Stimulated activated CD8-positive, alpha-beta memory T cell treated with anti-CD3 and anti-CD28 coated beads, Interleukin-7, amount 100 ng/mL, for 24 hours (primary cell): Measurements from ENCODE around the gene SIM1.

ENCODE experiments used
- DNase-seq: peaks from one replicate; pipeline ENCODE4 v3.0.0-alpha.2; 2020; ENCODE audit warnings: low read depth

SIM1 gene, protein sequence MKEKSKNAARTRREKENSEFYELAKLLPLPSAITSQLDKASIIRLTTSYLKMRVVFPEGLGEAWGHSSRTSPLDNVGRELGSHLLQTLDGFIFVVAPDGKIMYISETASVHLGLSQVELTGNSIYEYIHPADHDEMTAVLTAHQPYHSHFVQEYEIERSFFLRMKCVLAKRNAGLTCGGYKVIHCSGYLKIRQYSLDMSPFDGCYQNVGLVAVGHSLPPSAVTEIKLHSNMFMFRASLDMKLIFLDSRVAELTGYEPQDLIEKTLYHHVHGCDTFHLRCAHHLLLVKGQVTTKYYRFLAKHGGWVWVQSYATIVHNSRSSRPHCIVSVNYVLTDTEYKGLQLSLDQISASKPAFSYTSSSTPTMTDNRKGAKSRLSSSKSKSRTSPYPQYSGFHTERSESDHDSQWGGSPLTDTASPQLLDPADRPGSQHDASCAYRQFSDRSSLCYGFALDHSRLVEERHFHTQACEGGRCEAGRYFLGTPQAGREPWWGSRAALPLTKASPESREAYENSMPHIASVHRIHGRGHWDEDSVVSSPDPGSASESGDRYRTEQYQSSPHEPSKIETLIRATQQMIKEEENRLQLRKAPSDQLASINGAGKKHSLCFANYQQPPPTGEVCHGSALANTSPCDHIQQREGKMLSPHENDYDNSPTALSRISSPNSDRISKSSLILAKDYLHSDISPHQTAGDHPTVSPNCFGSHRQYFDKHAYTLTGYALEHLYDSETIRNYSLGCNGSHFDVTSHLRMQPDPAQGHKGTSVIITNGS

DNA sequence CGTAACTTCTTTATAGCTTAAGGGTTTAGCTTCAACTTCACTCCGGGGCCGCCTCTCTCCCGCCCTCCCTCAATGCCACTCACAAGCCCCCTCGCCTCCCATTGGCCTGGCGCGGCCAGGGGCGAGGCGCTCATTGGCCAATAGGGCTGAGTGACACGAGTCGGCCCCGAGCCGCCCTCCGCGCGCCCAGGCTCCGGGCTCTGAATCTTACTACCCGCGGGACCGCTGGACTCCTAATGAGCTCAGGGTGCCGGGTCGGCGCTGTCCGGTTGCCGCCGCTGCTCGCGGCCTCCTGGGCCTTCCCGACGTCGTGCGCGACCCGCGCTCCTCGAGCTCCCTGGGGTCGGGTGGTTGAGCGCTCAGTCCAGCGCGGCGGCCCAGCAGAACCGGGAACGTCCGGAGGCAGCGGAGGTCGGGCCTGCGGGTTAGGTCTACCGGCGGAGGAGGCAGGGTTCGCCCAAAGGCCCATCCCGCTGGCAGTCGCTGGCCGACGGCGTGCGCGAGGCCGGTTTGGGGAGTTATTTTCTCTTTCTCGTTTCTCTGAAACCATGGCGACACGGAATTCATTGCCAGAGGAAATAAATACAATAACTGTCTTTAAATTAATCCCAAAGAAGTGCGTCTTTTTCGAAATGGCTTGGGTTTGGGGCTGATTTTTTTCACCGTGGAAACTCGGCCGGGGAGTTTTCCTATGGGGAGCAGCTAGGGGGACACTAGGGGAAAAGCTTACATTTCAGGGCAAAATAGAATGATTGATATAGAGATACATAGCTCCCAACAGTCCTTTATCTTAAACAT is at the start of gene SIM1:
TSS of gene SIM1 (minus strand) at position 19 of the 798 bp plus-strand sequence. CDS start 1,453 bp downstream, outside the sequence.
- DNase-seq = no peak

DNA sequence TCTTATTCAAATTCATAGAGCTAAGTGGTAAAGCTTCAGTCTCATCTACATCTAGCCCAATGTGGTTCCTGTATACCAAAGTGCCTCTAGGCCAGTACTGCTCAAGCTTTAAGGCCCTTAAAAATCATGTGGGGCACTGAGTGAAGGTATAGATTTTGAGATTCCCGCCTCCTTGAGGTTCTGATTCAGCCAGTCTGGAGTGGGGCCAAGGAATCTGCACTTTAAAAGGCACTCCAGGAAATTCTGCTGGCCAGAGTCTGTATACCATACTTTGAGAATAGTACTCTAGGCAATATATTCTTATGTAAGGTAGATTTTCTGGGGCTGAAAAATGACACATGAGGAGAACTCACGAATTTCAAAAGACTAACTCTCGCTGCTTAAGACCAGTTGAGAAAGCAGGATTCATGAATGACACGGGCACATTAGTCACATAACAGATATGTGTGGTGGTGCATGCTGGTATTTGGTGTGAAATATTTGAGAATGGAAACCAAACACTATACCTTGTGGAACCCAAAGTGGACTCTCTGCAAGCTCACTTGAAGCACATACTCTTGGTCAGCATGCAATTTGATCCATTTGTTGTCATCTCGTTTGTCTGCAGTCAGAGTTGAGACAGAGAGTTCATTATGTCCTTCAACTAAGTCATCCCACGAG is 47.6 kb upstream of the SIM1 start:
- DNase-seq = no peak

DNA sequence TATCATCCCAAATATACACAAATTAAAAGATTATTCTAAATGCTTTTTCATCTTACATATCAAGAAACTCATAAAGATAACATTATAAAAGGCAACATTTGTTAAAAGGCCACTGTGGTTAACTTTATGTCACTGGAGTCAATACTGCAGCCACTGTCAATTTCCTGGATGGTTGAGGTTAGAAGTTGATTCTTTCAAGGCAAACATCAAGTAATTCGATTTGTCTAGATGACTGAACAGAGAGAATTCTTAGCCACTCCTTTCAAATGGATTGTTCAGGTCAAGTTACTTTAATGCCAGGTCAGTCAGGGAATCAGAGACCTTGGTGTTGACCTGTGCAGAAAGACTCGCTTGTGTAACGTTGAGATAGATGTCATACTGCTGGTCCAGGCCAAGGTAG is 44.4 kb upstream of the SIM1 start:
- no peak for DNase-seq

DNA sequence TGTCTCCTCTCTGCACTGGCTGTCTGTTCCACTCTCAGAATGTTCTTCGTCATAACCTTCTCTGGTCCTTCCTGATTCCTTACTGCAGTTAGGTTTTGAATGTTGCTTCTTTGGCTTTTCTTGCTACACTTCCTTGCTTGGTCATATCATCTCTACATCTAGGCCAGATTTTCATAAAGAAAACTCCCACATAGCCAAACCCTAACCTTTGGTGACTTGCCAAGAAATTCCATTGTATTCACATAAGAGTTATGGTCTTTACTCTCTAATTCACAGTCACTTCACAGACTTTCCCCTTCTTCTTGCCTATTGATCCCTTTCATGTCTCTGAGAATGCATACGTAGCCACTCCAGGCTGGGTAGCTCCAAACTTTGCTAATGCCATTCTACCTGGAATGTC is 41.9 kb upstream of the SIM1 start:
- no peak for DNase-seq

DNA sequence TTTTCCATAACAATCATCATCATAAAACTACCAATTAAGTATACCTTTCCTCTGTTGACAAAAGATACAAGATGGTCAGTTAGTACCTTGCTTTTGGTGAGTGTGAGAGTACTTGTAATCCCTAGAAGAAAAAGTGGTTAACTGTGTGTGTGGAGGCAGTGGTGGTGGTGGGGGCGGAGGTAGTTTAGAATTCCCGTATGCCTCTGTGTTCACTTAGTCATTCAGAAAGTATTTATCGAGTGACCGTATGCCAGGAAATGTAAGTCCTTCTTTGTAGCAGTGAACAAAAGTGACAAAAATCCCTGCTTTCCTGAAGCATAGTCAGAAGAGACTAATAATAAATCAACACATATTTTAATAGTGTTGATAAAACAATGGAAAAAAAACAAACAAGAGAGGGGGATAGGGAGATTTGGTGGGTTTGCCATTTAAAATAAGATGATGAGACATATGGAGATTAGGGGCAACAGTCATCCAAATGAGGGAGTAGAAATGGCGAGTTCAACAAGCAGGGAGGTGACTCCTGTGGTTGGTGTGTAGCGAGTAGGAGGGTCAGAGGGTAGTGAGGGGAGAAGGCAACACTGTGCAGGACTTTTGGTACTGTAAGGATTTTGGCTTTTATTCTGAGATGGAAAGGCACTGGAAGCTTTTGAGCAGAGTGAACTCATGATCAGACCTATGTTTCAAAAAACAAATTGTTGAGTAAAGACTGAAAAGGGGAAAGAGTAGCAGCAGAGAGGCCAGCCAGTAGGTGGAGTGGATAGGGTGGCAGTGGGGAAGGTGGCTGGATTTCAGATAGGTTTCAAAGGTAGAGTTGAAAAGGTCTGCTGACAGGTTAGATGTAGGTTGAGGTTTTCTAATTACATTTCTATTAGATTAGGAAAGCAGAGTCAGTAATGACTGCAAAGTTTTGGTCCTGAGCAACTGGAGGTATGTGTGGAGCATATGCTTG is 40.3 kb upstream of the SIM1 start:
- no peak for DNase-seq

DNA sequence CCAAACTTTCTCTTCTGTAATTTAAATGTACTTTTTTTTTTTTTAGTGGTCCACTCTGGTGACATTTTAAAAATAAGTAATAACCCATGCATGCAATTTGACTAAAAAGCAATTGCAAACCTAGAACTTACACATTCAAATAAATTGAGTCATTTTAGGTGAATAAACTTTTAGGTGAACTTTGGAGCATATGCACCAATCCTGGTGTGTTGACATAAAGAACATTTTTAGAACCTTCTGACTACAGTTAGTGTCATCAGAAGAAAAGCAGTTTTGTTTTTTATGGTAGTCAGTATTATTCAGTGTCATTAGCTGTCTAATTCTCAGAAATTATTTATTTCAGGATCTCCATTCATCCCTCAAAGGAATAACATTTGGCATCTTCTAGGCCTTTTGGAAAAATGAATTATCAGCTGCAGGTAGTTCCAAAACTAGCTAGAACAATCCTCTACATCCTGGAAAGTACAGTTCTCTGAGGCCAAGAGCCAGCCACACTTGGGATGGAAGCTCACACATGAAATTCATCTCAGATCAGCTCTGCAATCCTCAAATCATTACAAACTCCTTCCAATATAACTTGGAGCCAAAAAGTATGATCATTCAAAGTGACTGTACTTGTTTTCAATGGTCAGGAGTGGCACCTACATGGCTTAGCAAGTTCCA is 38.5 kb upstream of the SIM1 start:
- no peak for DNase-seq

DNA sequence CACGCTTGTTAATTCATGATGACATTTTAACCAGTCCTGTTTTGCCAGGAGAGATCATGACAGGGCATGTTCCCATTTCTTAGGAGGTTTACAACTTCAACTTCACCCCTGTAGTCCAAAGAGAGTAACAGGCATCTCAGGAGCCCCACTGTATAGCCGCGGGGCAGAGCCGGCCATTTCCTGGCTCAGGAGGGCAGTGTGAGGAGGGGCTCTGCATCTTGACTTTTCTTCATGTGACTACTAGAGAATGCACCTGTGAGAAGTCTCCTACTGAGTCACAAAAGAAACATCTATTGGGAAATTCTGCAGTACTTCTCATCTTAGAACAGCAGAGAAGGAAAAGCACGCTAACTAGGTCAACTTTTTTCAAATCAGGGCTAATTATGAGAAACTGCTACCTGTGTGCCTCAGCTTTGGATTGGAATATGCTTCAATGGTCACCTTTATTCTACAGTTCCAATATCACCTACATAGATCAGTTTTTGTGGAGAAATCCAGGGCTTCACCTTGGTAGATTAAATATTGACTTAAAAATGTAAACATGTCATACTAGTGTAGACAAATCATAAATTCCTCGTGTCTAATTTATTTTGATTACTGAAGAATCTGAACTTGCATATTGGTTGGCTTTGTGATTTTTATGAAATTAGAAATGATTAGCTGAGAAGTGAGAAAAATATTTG is 28.6 kb upstream of the SIM1 start:
- no peak for DNase-seq

DNA sequence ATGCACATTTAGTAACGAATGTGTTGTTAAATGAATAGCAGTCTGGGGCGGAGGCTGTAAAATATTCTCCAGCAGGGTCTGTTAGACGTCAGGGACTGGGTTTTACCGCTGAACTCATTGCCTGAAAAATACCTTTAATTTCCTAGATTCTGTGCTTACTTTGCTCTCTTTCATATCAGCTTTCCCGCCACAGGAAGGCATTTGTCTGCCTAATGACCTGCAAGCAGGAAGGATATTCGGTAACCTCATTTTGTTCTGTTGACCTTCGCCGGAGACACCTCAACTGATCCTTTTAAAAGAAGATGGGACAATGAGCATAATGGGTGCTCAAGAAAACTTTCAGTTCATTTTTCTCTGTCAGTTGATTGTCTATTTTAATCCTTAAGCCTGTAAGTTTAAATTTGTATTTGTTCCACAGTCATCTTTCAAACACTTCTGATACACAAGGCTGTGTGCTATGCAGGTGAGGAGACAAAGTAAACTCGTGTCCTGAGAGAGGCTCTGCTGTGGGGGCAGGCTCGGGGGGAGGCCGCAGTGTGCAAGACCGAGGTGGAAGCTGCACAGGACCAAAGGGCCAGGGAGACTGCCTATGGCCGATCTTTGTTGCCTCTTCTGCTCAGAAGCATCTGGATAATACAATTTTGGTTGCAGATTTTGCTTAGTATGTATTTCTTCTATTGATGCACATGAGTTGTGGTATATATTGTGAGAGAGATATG is 27.4 kb upstream of the SIM1 start:
- DNase-seq = no peak

DNA sequence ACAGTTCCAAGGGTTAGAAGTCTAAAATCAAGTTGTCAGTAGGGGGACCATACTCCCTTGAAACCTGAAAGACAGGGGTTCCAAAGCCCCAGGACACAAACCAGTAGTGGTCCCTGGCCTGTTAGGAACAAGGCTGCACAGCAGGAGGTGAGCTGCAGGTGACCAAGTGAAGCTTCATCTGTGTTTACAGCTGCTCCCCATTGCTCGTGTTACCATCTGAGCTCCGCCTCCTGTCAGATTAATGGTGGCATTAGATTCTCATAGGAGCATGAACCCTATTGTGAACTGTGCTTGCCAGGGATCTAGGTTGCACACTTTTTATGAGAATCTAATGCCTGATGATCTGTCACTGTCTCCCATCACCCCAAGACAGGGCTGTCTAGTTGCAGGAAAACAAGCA is 25.3 kb upstream of the SIM1 start:
- no peak for DNase-seq

DNA sequence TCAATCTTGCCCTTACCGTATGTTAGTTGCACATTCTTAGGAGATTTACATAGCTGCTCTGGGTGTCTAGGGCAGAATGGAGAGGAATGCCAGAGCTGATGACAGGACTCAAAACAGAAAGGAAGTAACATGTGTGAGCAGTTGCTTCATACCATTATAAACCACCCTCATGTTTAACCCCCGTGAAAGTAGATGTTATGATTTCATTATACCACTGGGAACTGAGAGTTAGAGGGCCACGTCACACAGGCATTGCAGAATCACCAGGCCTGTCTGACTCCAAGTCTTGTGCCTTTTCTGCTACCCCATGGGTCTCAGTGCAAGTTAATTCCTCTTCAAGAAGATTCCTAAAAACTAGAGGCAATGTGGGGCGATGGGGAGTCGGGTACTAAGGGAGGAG is 23.5 kb upstream of the SIM1 start:
- no peak for DNase-seq

DNA sequence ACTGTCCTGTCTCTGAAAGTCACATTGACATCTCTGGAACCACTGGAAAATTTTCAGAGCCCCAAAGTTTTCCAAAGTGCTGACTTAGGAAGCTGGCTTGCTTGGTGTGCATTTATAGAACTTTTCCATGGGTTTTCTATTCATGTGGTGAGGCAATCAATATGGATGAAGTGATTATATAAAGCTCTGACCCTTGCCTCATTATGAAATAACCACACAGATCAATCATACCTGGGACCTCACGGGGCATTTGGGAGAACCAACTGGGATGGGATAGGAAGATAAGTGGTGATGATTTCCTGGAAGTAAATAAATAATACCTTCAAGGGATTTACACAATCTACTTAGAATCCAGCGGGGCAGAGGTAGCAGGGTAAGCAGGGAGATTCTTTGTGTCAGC is 22.9 kb upstream of the SIM1 start:
- DNase-seq = no peak

DNA sequence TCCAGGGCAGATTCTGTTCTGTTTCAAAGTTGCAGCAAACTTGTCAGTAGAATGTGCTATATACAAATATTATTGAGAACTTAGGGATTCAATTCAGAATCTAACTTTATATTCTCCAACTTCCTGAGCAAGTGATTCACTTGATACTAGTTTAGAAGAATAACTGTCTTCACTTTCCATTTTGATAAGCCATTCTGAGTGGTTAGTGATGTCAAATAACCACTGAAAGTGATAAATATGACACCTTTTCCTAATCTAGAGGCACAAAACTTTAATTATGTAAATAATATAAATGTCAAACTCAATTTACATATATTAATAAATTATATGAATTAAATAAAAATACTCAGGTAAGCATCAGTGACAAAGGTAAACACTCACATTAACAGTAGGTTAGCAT is 20.5 kb upstream of the SIM1 start:
- no peak for DNase-seq

DNA sequence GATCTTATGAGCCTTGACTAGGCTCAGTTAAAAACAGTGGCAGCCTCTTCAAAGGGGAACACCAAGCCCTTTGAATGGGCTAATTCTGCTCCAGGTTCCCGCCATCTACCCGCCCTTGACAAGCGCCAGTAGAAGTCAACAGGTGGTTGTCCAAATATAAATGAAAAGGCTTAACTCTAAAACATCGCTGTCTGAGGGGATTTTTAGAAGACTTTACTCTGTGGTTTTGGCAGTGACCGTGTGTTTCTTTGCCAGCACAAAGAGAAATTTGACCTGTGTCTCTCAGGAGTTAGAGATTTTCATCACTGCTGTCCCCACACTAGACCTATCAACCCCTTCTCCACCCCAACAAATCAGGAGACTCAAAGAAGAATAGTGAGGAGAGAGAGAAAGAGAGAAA is 19.8 kb upstream of the SIM1 start:
- no peak for DNase-seq

DNA sequence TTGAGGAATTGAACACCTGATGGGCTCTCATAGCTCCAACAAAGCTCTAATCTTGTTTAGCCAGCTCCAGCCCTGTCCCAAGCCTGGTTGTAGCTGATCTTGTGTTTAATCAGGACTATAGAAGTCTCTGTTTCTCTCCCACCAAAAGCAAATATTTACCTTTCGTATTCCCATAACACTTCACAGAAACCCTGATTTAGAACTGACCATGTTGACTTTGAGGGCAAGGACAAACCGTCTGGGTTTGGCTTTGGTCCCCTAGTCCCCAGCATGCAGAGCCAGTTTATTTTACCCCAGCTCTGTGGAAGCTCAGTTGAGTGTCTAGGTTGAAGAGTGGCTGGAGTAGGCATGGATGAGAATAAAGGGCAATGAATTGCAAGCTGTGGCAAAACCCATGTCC is 18.0 kb upstream of the SIM1 start:
- no peak for DNase-seq

DNA sequence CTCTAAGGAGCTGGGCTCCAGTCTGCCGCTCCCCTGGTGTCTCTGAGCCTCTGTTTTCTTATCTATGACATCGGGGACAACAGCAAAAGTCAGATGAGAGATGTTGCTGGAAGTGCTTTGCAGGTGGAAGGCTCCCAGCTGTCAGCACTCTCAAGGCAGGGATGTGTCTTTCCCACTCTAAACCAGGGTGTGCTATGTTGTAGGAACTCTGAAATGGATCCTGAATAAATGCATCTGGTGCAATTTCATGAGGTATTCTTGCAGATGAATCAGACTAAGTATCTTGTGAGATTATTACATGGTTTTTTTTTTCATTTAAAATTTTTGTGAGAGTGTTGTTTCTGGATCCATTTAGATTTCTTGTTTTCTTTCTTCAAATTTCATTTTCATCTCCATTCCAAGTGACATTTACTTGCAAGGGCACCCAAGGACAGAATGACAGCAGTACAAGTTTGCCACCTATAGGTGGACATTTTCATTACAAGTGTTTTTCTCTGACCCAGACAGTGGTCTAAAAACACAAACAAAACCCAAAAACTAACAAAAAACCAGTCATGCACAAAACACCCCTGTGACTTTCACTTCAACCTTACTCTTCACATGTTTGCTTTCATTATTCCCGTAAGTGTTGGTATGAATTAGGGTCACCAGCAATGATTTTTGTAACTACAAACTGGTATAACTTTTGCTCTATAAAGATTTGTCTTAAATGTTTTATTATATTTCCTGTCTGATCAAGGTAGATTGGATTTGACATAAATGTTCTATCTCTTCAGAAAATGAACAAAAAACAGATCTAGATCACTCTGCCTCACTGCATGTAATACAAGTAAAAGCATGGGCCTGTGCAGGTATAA is 14.7 kb upstream of the SIM1 start:
- DNase-seq = no peak

DNA sequence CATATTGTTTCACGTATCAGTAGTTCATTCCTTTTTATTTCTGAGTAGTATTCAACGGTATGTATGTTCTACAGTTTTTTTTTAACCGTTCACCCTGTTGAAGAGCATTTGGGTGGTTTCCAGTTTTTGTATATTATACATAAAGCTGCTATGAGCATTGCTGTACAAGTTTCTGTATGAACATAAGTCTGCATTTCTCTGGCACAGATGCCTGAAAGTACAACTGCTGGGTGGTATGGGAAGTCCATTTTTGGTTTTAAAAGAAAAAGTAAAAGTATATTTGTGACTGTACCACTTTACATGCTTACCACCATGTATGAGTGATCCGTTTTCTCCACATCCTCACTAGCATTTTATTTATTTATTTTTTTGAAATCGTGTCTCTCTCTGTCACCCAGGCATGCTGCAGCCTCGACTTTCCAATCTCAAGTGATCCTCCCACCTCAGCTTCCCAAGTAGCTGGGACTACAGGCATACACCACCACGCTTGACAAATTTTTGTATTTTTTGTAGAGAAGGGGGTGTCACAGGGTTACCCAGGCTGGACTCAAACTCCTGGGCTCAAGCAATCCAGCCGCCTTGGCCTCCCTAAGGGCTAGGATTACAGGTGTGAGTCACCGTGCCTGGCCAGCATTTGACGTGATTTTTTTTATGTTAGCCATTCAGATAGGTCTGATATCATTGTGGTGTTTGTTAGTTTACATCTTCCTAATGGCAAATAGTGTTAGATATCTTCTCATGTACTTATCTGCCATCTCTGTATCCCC is 11.0 kb upstream of the SIM1 start:
- DNase-seq = no peak

DNA sequence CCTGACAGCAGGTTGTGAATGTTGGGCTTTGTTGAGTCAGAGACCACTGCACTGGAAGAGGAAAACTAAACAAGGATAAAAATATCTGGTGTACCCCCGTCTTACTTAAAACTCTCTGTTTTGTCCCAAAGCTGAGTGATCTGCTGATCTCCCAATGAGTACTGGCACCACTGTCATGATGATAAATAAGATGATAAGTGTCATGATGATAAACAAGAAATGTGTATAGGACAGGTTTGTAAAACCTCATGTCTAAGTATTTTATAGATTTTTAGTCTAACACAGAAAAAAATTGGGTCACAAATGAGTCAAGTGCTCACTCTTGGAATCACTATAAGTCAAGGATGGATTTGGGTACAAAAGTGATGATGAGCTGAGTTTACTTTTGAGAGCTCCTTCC is 8.5 kb upstream of the SIM1 start:
- DNase-seq = no peak
